Measurements from ENCODE around the gene CFAP299.

Gene CFAP299

DNA sequence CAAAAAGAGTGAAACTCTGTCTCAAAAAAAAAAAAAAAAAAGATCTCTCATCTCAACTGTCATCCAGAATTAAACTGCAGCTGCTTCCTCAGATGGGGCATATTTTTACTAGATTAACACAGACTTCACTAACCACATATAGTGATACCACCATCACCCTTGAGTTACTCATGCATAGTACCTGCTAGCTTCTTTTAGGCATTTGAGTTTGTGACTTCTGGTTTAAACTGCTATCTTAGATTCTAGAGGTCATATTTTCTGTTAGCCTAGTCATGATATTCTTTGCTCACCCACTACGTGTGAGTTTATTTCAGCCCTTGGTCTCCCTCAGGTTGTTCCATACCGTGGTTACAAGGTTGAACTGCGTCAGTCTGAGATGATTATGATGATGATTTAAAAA lies 540.1 kb downstream of the CFAP299 start:
- no peak for TF ChIP-seq CTCF (IDR thresholded peaks at IDR 0.05)
- no peak for TF ChIP-seq ZFX (IDR thresholded peaks at IDR 0.05; ENCODE audit: borderline replicate concordance)

DNA sequence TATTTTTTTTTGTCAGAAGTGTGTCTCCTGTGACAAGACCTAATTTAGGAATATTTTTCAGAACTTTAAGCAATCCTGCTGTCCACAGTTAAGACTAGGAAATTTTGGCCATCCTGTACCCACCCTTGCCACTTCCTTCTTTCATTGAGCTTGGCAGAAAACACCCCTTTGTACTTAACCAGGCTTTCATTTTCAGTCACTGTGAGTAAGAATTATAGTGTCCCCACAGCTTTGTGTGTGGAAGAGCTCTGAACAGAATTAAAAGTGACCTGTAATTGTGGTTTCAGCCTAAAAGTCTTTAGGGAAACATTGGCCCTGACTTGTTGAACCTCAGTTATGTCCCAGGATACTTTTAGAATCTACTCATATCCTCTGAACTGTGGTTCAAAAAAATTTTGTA lies 541.3 kb downstream of the CFAP299 start:
- TF ChIP-seq ZFX (IDR thresholded peaks at IDR 0.05; ENCODE audit: borderline replicate concordance) (no peak), CTCF (IDR thresholded peaks at IDR 0.05) (no peak)
- H3K27ac ChIP-seq: no peak overlapping the region

More for the DNA sequence above, 540.1 kb downstream of the CFAP299 start:
- no peak overlapping the region for H3K27ac ChIP-seq

GRCh38 chr4:80878218-80878617 lies 542.7 kb downstream of the CFAP299 start:
- TF ChIP-seq CTCF (IDR thresholded peaks at IDR 0.05): no peak
- TF ChIP-seq ZFX (IDR thresholded peaks at IDR 0.05; ENCODE audit: borderline replicate concordance): no peak
- no peak overlapping the region for H3K27ac ChIP-seq

GRCh38 chr4:80897537-80898303 lies 562.2 kb downstream of the CFAP299 start:
- TF ChIP-seq ZFX (IDR thresholded peaks at IDR 0.05; ENCODE audit: borderline replicate concordance): no peak
- TF ChIP-seq CTCF (IDR thresholded peaks at IDR 0.05): no peak
- no peak overlapping the region for H3K27ac ChIP-seq

DNA sequence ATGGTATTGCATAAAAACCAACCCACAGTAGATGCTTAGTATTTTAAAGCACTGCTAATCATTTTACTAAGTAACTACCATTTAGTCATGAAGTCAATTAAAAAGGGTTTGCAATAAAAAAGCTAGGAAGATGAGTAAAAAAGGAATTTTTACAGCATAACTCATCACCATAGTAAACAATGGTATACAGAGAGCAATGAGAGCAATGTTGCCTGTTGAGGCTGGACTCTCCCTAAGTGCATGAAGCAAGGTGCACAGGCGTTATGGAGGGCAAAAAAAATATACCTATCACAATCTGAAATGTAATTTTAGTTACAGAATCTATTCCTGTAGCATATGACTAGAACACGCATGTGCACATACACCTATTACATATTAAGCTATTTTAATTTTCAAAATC lies 565.4 kb downstream of the CFAP299 start:
- TF ChIP-seq ZFX (IDR thresholded peaks at IDR 0.05; ENCODE audit: borderline replicate concordance): no peak
- TF ChIP-seq CTCF (IDR thresholded peaks at IDR 0.05): no peak
- no peak overlapping the region for H3K27ac ChIP-seq

GRCh38 chr4:80903020-80903419 lies 567.5 kb downstream of the CFAP299 start:
- no peak for TF ChIP-seq ZFX (IDR thresholded peaks at IDR 0.05; ENCODE audit: borderline replicate concordance)
- TF ChIP-seq CTCF (IDR thresholded peaks at IDR 0.05): no peak

GRCh38 chr4:80909938-80910337 lies 574.4 kb downstream of the CFAP299 start:
- TF ChIP-seq CTCF (IDR thresholded peaks at IDR 0.05) (no peak), ZFX (IDR thresholded peaks at IDR 0.05; ENCODE audit: borderline replicate concordance) (no peak)
- H3K27ac ChIP-seq: no peak overlapping the region

More at GRCh38 chr4:80903020-80903419, 567.5 kb downstream of the CFAP299 start:
- no peak overlapping the region for H3K27ac ChIP-seq
